SK-N-SH (cell line): ENCODE results near the gene MRPL36. TPM values are rescaled to one million over a fixed set of nuclear protein-coding genes. Genes with fewer than 3 reads are reported as not detected.
"Not testable (repeated sequence)": the region's sequence is repeated elsewhere in the genome, so short reads cannot be mapped to it uniquely, and the experiment has no call there.

Source experiments
- CTCF ChIA-PET: fragments of 300-600, 350-600 bp; formaldehyde crosslinking; extraction: SDS; loops from one replicate; lab custom pipeline; 2021; lab: Yijun Ruan, JAX
- POLR2A ChIA-PET: fragments of 350-600 bp; sonication (Branson Sonifier 250); formaldehyde crosslinking; extraction: SDS; loops from one replicate; lab custom pipeline; 2020; ENCODE audit warnings: antibody characterized with exemption, inconsistent platforms; lab: Yijun Ruan, JAX
- DNase-seq: peaks from one replicate; pipeline ENCODE4 v3.0.0; 2012
- H2AFZ ChIP-seq: fragments of 200-600 bp; sonication (generic); 2 replicates; pipeline ENCODE4 v1.8.1; 2016; ENCODE audit warnings: antibody characterized with exemption, mild to moderate bottlenecking, low read depth
- H3F3A ChIP-seq: fragments of 200-600 bp; sonication (generic); replicated peaks from 2 replicates; pipeline ENCODE3; 2016; ENCODE audit warnings: antibody characterized with exemption, mild to moderate bottlenecking; ENCODE audit not compliant: insufficient read depth
- H3K27ac ChIP-seq, 2 experiments: fragments of 200-500 bp in 1 of 2; fragments of 200-600 bp in 1 of 2; sonication (Bioruptor generic) in 1 of 2; sonication (generic), shearing (Covaris generic) in 1 of 2; 2 replicates each; pipeline versions ENCODE4 v1.5.1 to v1.6.1; 2014 to 2016; ENCODE audit warnings: low read depth in 2 of 2, inconsistent platforms in 1 of 2, low read length in 1 of 2, mild to moderate bottlenecking in 1 of 2, mixed read lengths in 1 of 2
- H3K27me3 ChIP-seq: fragments of 200-600 bp; sonication (generic), shearing (Covaris generic); 2 replicates; pipeline ENCODE4 v1.6.1; 2016; ENCODE audit warnings: mixed run types; ENCODE audit not compliant: insufficient read depth
- H3K36me3 ChIP-seq, 2 experiments: fragments of 200-500 bp in 1 of 2; fragments of 200-600 bp in 1 of 2; sonication (Bioruptor generic) in 1 of 2; sonication (generic) in 1 of 2; replicated peaks in 1 of 2; 2 replicates each; pipeline versions ENCODE3 to v1.5.1; 2014 to 2016; ENCODE audit warnings: low read length in 1 of 2, mild to moderate bottlenecking in 1 of 2; ENCODE audit not compliant: insufficient read depth in 2 of 2, control insufficient read depth in 1 of 2
- H3K4me1 ChIP-seq, 2 experiments: fragments of 200-500 bp in 1 of 2; fragments of 200-600 bp in 1 of 2; sonication (Bioruptor generic) in 1 of 2; sonication (generic), shearing (Covaris generic) in 1 of 2; 2 replicates each; pipeline versions ENCODE4 v1.5.1 to v1.6.1; 2014 to 2016; ENCODE audit warnings: low read depth in 1 of 2, low read length in 1 of 2, mixed run types in 1 of 2; ENCODE audit not compliant: insufficient read depth in 2 of 2, control insufficient read depth in 1 of 2
- H3K4me2 ChIP-seq: fragments of 200-600 bp; sonication (generic), shearing (Covaris generic); 2 replicates; pipeline ENCODE4 v1.6.1; 2017; ENCODE audit warnings: mixed run types
- H3K4me3 ChIP-seq, 2 experiments: fragments of 200-500 bp in 1 of 2; fragments of 200-600 bp in 1 of 2; sonication (Bioruptor generic) in 1 of 2; sonication (generic), shearing (Covaris generic) in 1 of 2; 2 replicates each; pipeline versions ENCODE4 v1.5.1 to v1.8.1; 2014 to 2016; ENCODE audit warnings: low read depth in 2 of 2, inconsistent platforms in 1 of 2, low read length in 1 of 2, mild to moderate bottlenecking in 1 of 2, mixed read lengths in 1 of 2, moderate library complexity in 1 of 2
- H3K79me2 ChIP-seq: fragments of 200-600 bp; sonication (generic); 2 replicates; pipeline ENCODE4 v1.8.1; 2017; ENCODE audit warnings: mild to moderate bottlenecking; ENCODE audit not compliant: insufficient read depth
- H3K9ac ChIP-seq: fragments of 200-600 bp; sonication (generic); 2 replicates; pipeline ENCODE4 v1.6.1; 2017; ENCODE audit warnings: mixed run types
- H3K9me2 ChIP-seq: fragments of 200-600 bp; sonication (generic); 2 replicates; pipeline ENCODE4 v1.6.1; 2017; ENCODE audit warnings: mixed run types
- H3K9me3 ChIP-seq: fragments of 200-600 bp; sonication (generic); 2 replicates; pipeline ENCODE4 v1.6.1; 2017; ENCODE audit warnings: mixed run types, mild to moderate bottlenecking, moderate library complexity
- H4K20me1 ChIP-seq: fragments of 200-600 bp; sonication (generic); 2 replicates; pipeline ENCODE4 v1.6.1; 2017; ENCODE audit warnings: mild to moderate bottlenecking, mixed run types; ENCODE audit not compliant: insufficient read depth
- ELF1 ChIP-seq: IDR thresholded peaks from 2 replicates; pipeline ENCODE4 v1.4.0; 2012
- MEF2A ChIP-seq: IDR thresholded peaks from 2 replicates; pipeline ENCODE4 v1.4.0; 2012; ENCODE audit warnings: low read depth, borderline replicate concordance
- RCOR1 ChIP-seq: fragments of 150-350 bp; IDR thresholded peaks from 2 replicates; pipeline ENCODE4 v1.6.1; 2017; ENCODE audit warnings: antibody characterized with exemption, low read length
- SMC3 ChIP-seq: IDR thresholded peaks from 2 replicates; pipeline ENCODE4 v1.6.1; 2012; ENCODE audit warnings: low read depth, low read length, improper control_type of control experiment
- TCF12 ChIP-seq: IDR thresholded peaks from 2 replicates; pipeline ENCODE4 v1.4.0; 2012
- WGBS: methylation state at CpG from one replicate; pipeline ENCODE4 v1.1.6; 2017; ENCODE audit warnings: low lambda C conversion rate; 5-methylcytosine and 5-hydroxymethylcytosine counted together
- polyA plus RNA-seq, 3 experiments: library from polyadenylated mRNA; depleted of rRNA; stranded (reverse); fragments of >200 nt; gene quantifications; 2 replicates each; pipeline ENCODE4 v1.2.3, GENCODE V29; 2012
- TF ChIP-seq, protein P1 (sequence below): fragments of 150-350 bp; IDR thresholded peaks from 2 replicates; pipeline ENCODE4 v1.6.1; 2016; ENCODE audit warnings: mild to moderate bottlenecking, low read depth, low read length
- TF ChIP-seq, protein P2 (sequence below): IDR thresholded peaks from 2 replicates; pipeline ENCODE4 v1.4.0; 2012; ENCODE audit warnings: low read depth, borderline replicate concordance
- TF ChIP-seq, protein P3 (sequence below): fragments of 200-600 bp; sonication (generic); IDR thresholded peaks from 2 replicates; pipeline ENCODE4 v1.6.1; 2017; ENCODE audit warnings: antibody characterized with exemption, mild to moderate bottlenecking, moderate library complexity
- TF ChIP-seq, protein P4 (sequence below): IDR thresholded peaks from 2 replicates; pipeline ENCODE4 v1.4.0; 2012; ENCODE audit warnings: low read depth
- TF ChIP-seq, protein P5 (sequence below): IDR thresholded peaks from 2 replicates; pipeline ENCODE4; 2012

The MRPL36 gene
- polyA plus RNA-seq, 1 of the 3 experiments (the other 2 are of a cell fraction) = 78.4 TPM

DNA sequence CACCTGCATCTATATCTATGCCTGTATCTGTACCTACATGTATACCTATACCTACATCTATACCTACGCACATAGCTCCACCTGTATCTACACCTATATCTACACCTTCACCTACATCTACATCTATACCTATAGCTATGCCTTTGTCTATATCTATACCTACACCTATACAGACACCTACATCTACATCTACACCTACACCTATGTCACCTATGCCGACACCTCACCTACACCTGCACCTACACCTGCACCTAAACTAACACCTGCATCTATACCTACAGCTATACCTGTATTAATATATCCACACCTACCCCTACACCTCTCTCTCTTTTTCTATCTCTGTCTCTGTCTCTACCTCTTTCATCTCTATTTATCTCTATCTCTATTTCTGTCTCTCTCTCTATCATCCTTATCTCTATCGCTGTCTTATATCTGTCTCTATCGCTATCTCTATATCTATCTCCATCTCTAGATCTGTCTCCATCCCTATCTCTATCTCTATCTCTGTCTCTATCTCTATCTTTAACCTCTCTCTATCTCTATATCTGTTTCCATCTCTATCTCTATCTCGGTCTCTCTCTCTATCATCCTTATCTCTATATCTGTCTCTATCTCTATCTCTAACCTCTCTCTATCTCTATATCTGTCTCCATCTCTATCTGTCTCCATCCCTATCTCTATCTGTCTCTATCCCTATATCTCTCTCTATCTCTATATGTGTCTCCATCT is 45.2 kb upstream of the MRPL36 start:
- H3K9me3 ChIP-seq = no peaks in the 10 kb centered on the region
- H3K4me2 ChIP-seq = no peak overlapping the region
- H3K27me3 ChIP-seq = peaks cover 53% of the 10 kb centered on the region
- WGBS = 78% methylated on average over 5 of the region's 5 CpGs
- H4K20me1 ChIP-seq = no peaks in the 10 kb centered on the region
- H3K27ac ChIP-seq = no peak overlapping the region
- H3K9me2 ChIP-seq = no peaks in the 10 kb centered on the region
- H3K4me1 ChIP-seq = no peaks in the 10 kb centered on the region
- ChIA-PET POLR2A (no interaction called here), CTCF (no interaction called here)
- peaks cover 7% of the 10 kb centered on the region for H3F3A ChIP-seq
- no peak overlapping the region for H3K4me3 ChIP-seq
- H3K79me2 ChIP-seq = no peaks in the 10 kb centered on the region
- no peak overlapping the region for H3K9ac ChIP-seq
- no peak for TF ChIP-seq TCF12
- no peak for TF ChIP-seq RCOR1
- TF ChIP-seq MEF2A = no peak
- TF ChIP-seq, protein P1, sequence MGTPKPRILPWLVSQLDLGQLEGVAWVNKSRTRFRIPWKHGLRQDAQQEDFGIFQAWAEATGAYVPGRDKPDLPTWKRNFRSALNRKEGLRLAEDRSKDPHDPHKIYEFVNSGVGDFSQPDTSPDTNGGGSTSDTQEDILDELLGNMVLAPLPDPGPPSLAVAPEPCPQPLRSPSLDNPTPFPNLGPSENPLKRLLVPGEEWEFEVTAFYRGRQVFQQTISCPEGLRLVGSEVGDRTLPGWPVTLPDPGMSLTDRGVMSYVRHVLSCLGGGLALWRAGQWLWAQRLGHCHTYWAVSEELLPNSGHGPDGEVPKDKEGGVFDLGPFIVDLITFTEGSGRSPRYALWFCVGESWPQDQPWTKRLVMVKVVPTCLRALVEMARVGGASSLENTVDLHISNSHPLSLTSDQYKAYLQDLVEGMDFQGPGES = no peak
- TF ChIP-seq, protein P2, sequence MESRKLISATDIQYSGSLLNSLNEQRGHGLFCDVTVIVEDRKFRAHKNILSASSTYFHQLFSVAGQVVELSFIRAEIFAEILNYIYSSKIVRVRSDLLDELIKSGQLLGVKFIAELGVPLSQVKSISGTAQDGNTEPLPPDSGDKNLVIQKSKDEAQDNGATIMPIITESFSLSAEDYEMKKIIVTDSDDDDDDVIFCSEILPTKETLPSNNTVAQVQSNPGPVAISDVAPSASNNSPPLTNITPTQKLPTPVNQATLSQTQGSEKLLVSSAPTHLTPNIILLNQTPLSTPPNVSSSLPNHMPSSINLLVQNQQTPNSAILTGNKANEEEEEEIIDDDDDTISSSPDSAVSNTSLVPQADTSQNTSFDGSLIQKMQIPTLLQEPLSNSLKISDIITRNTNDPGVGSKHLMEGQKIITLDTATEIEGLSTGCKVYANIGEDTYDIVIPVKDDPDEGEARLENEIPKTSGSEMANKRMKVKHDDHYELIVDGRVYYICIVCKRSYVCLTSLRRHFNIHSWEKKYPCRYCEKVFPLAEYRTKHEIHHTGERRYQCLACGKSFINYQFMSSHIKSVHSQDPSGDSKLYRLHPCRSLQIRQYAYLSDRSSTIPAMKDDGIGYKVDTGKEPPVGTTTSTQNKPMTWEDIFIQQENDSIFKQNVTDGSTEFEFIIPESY = no peak
- no peak overlapping the region for H2AFZ ChIP-seq
- DNase-seq = no peak
- no peaks in the 10 kb centered on the region for H3K36me3 ChIP-seq

DNA sequence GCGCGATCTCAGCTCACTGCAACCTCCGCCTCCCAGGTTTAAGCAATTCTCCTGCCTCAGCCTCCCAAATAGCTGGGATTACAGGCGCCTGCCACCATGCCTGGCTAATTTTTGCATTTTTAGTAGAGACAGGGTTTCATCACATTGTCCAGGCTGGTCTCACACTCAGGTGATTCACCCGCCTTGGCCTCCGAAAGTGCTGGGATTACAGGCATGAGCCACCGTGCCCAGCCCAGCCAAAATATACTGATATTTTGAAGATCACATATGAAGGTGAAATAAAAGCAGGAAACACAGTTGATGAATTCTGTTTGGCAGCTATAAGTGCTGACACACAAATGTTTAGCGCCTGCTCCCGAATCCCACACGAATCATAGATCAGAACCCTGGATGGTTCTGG is 44.1 kb upstream of the MRPL36 start:
- H3K9me3 ChIP-seq, H3F3A ChIP-seq, H3K36me3 ChIP-seq, H3K4me1 ChIP-seq, H3K4me3 ChIP-seq, H3K9ac ChIP-seq, H3K79me2 ChIP-seq, H3K9me2 ChIP-seq, H4K20me1 ChIP-seq, POLR2A ChIA-PET, DNase-seq, H3K4me2 ChIP-seq, H3K27ac ChIP-seq, H2AFZ ChIP-seq: not testable (repeated sequence)
- 43% methylated on average over 10 of the region's 10 CpGs for WGBS
- CTCF ChIA-PET = interaction anchor here (0.6 kb wide), 1 partner anchor 362 kb away, joined by 3 read pairs; no protein-coding TSS in a partner anchor
- peaks cover 53% of the 10 kb centered on the region for H3K27me3 ChIP-seq

DNA sequence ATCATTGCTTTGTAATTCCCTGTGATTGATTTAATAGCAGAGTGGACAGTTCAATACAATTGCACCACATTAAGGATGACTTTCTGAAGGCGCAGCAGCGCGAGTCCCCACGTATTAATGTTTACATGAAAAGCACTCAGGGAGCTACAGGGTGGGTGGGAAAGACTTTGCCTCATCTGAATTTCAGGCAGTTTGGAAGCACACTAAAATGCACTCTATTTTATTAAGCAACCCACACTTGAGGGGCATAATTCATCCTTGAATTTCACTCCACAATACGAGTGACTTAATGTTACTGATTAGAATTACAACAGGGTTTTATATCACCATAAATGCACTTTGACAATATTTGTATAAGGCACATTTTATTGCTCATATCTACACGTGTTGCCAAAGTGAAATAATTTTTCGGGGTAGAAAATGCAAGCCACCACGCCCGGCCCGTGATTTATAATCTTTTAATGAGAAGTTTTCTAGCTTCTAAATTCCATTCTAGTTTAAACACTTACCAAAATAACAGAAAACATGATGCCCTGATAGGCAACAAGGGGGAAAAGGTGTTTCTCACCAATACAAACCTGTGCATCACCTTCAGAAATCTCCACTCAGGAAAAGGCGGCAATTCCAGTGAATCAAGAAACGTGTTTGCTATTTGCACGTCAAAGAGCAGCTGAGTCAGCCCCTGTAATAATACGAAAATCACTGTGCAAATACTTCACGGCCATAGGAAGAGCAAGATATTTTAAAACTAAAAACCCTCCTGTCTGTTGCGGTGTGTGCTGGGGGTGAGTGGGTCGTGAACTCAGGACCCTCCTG is 42.6 kb upstream of the MRPL36 start:
- Histone ChIP-seq H3K36me3 (no peaks in the 10 kb centered on the region), H3K9ac (no peak overlapping the region), H2AFZ (no peak overlapping the region), H3K9me3 (no peaks in the 10 kb centered on the region), H3K4me2 (no peak overlapping the region), H3K27ac (no peak overlapping the region), H4K20me1 (no peaks in the 10 kb centered on the region), H3K27me3 (peaks cover 58% of the 10 kb centered on the region), H3K4me3 (no peak overlapping the region), H3K4me1 (no peaks in the 10 kb centered on the region), H3F3A (peaks cover 7% of the 10 kb centered on the region), H3K79me2 (no peaks in the 10 kb centered on the region), H3K9me2 (no peaks in the 10 kb centered on the region)
- ChIA-PET POLR2A (no interaction called here), CTCF (no interaction called here)
- TF ChIP-seq ELF1 (no peak), SMC3 (no peak)
- TF ChIP-seq, protein P3, sequence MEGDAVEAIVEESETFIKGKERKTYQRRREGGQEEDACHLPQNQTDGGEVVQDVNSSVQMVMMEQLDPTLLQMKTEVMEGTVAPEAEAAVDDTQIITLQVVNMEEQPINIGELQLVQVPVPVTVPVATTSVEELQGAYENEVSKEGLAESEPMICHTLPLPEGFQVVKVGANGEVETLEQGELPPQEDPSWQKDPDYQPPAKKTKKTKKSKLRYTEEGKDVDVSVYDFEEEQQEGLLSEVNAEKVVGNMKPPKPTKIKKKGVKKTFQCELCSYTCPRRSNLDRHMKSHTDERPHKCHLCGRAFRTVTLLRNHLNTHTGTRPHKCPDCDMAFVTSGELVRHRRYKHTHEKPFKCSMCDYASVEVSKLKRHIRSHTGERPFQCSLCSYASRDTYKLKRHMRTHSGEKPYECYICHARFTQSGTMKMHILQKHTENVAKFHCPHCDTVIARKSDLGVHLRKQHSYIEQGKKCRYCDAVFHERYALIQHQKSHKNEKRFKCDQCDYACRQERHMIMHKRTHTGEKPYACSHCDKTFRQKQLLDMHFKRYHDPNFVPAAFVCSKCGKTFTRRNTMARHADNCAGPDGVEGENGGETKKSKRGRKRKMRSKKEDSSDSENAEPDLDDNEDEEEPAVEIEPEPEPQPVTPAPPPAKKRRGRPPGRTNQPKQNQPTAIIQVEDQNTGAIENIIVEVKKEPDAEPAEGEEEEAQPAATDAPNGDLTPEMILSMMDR = no peak
- TF ChIP-seq, protein P4, sequence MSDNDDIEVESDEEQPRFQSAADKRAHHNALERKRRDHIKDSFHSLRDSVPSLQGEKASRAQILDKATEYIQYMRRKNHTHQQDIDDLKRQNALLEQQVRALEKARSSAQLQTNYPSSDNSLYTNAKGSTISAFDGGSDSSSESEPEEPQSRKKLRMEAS = no peak
- TF ChIP-seq, protein P5, sequence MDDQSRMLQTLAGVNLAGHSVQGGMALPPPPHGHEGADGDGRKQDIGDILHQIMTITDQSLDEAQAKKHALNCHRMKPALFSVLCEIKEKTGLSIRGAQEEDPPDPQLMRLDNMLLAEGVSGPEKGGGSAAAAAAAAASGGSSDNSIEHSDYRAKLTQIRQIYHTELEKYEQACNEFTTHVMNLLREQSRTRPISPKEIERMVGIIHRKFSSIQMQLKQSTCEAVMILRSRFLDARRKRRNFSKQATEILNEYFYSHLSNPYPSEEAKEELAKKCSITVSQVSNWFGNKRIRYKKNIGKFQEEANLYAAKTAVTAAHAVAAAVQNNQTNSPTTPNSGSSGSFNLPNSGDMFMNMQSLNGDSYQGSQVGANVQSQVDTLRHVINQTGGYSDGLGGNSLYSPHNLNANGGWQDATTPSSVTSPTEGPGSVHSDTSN = no peak
- 14% methylated on average over 17 of the region's 17 CpGs for WGBS
- DNase-seq = no peak
